Kidney glomerular epithelial cell (primary cell): ENCODE measurements around the gene CCNL2.

Experiments
- DNase-seq: peaks from one replicate; lab custom pipeline; 2025; lab: John Stamatoyannopoulos, UW

The CCNL2 gene

DNA sequence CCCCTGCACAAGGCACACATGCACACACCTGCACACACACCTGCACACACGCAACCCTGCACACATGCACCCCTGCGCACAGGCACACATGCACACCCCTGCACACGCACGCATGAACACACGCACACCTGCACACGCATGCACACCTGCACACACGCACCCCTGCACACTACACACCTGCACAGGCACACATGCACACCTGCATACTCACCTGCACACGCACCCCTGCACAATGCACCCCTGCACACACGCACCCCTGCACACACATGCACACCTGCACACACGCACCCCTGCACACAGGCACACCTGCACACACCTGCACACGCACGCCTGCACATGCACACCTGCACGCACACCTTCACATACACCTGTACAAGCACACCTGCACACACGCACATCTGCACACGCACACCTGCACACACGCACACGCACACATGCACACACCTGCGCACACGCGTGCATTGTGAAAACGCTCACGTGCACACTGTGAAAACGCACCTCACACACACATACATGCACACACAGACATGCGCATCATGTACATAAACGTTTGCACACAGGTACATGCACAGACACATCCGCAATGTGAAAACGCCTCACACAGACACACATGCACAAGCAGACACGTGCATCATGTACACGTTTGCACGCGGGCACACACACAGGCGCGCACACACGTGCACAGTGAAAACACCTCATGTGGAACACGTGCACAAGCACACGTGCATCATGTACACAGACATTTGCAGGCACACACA is 58.2 kb downstream of the CCNL2 start:
- no peak for DNase-seq

DNA sequence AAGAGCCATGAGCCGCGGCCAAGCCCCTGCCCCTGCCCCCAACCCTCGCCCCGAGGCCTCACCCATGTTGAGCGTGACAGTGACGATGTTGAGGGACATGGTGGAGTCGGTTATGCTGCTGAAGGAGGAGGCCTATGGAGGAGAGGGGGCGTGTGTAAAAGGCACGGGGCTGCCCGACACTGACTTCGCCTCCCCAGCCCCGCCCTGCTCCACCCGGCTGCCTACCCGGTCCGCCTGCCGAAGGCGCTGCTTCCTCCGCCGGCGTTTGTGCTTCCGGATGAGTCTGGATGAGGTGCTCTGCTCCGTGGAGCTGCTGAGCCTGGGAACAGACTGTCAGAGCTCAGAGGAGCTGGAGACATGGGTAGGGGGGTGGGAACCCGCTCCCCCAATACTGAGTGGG is 59.0 kb downstream of the CCNL2 start:
- no peak for DNase-seq

DNA sequence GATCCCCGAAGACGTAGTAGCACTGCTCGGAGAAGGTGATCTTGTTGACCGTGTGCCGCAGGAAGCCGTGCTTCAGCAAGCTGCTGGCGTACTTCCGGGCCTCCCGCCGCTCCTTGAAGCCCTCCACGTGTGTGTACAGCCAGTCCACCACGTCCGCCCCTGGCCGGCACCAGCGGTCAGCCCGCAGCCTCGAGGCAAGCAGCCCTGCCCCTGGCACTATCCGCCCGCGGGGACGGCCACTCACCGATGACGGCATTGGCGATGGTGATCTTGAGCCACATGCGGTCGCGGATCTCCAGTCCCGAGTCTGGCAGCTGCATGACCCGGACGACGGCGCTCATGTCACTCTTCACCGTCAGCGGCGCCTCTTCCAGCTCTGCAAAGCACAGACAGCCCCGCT is 60.9 kb downstream of the CCNL2 start:
- no peak for DNase-seq

DNA sequence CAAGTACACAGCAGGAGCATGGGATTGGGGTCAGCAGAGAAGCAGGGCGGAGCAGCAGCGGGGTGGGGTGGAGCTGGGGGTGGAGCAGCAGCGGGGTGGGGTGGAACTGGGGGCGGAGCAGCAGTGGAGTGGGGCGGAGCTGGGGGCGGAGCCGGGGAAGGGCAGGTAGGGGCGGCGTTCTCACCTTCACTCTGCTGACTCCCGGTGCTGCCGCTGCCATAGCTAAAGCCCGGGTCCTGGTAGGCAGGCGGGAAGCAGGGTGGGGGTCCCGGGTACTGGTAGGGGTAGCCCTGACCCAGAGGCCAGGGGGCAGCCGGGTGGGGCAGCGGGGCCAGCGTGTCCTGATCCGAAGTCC is 61.4 kb downstream of the CCNL2 start:
- no peak for DNase-seq

DNA sequence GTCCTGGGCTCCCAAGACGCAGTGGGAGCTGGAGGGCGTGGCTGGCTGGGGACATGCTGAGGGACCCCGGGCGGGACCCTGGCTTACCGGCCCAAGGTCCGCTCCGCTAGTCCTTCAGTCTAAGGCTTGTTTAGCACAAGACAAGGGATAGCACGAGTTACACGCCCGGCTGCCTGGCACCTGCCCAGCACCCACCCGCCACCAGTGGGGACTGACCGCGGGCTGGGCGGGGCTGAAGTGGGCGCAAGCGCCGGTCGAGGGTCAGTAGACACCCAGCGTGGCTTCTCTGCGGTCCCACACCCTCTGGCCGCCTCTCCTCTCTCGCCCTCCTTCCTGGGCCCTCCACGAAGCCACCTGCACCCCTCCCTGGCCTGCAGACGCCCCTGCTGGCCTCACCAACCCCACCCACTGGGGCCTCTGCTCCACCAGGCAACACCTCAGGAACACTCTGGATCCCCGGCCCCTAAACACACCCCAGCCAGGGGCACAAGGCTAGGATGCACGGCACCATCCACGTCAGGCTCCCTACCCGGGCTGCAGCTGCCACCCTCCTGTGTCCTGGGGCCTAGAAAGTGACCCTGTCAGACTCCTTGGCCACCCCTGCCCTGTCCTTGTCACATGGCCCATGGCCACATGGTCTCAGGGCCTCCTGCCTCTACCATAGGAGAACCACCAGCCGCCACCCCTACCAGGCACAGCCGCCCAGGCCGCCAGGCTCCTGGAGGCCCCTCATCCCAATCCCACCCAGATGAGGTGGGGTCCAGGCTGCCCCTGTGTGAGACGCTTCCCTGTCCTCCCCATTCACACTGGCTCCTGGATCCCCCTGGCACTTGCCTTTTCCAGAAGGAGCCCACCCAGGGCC is 62.0 kb downstream of the CCNL2 start:
- no peak for DNase-seq

DNA sequence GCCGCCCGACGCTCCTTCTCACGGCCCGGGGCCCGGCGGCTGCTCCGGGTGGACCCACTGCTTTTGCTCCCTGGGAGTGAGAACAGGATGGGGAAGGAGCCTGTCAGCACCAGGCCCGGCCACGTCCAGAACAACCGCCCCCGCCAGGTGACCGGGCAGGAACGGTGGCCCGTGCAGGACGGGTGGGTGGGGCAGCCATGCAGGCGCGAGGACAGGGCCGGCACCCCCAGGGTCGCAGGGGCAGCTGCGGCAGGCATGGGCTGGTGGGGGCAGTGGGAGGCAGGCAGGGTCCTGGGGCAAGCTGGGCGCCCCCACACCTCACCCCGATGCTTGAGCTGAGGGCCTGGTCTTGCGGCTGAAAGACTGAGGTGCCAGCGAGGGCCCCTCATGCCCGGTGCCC is 62.7 kb downstream of the CCNL2 start:
- no peak for DNase-seq

DNA sequence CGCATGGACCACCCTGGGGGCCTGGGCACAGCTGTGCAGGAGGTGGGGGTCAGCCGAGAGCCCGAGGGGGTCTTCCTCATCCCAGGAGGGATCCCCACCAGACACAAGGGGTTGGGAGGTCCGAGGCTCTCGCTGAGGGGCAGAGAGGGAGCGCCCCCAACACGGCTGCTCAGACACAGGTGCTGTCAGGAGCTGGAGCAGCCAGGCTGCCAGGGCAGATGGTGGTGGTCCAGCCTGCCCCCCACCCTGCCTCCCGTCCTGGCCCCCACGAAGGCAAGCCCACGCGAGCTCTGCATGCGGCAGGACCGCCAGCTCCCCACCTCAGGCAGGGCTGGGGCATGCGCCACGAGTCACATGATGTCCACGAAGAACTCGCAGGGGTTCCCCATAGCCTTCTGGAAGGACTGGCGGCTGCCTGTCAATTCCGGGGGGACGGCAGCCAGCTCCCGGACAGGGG is 63.3 kb downstream of the CCNL2 start:
- DNase-seq, result no peak
